Ectodermal cell (in vitro differentiated cells): ENCODE data around the gene PRKAR1B.

Source experiments
- H3K27ac ChIP-seq: 2 replicates; pipeline ENCODE4 v1.7.0; 2013; ENCODE audit warnings: mild to moderate bottlenecking, low read depth, low read length; ENCODE audit not compliant: insufficient read depth, poor library complexity, severe bottlenecking
- H3K27me3 ChIP-seq: 2 replicates; pipeline ENCODE4 v1.7.0; 2013; ENCODE audit warnings: mild to moderate bottlenecking, low read length; ENCODE audit not compliant: insufficient read depth, control insufficient read depth, poor library complexity, severe bottlenecking
- H3K36me3 ChIP-seq: one replicate; pipeline ENCODE4 v1.7.0; 2013; ENCODE audit warnings: low read length; ENCODE audit not compliant: control insufficient read depth, insufficient read depth
- H3K4me1 ChIP-seq: one replicate; pipeline ENCODE4 v1.7.0; 2013; ENCODE audit warnings: low read length; ENCODE audit not compliant: control insufficient read depth, insufficient read depth
- H3K4me3 ChIP-seq: 2 replicates; pipeline ENCODE4 v1.7.0; 2013; ENCODE audit warnings: low read depth, low read length, control low read depth; ENCODE audit not compliant: insufficient read depth
- H3K9me3 ChIP-seq: 2 replicates; pipeline ENCODE4 v1.7.0; 2013; ENCODE audit warnings: mild to moderate bottlenecking, low read length, moderate library complexity; ENCODE audit not compliant: control insufficient read depth
- WGBS, 2 experiments: methylation state at CpG; one replicate each; pipeline ENCODE4 v1.1.7; 2013; ENCODE audit warnings: missing lambda C conversion rate in 2 of 2; 5-methylcytosine and 5-hydroxymethylcytosine counted together

PRKAR1B gene

GRCh38 chr7:500521-501420, 226.3 kb downstream of the PRKAR1B start:
- Histone ChIP-seq H3K4me3 (no peak overlapping the region), H3K27ac (no peak overlapping the region), H3K9me3 (no peaks in the 10 kb centered on the region), H3K36me3 (peaks cover 5% of the 10 kb centered on the region), H3K4me1 (peaks cover 6% of the 10 kb centered on the region), H3K27me3 (no peaks in the 10 kb centered on the region)
- 93 to 95% methylated on average over 35 of the region's 35 CpGs for WGBS, 2 experiments

GRCh38 chr7:499853-500485, 227.1 kb downstream of the PRKAR1B start:
- Histone ChIP-seq H3K9me3 (no peaks in the 10 kb centered on the region), H3K27ac (no peak overlapping the region), H3K4me1 (peaks cover 6% of the 10 kb centered on the region), H3K27me3 (no peaks in the 10 kb centered on the region), H3K4me3 (no peak overlapping the region), H3K36me3 (peaks cover 5% of the 10 kb centered on the region)
- WGBS, 2 experiments: 95% methylated on average over 20 of the region's 20 CpGs
